Measurements from ENCODE around the gene STX4. TPM values are rescaled to one million over a fixed set of nuclear protein-coding genes. Genes with fewer than 3 reads are reported as not detected.

STX4 gene
- total and polyA plus RNA-seq, 9 of the 15 experiments (the other 6 are each of a cell fraction or from before 2014, with no cell fraction given): 3.2 to 48.0 (median 21.5) TPM

- WGBS (ENCODE audit: insufficient coverage, low coverage, missing lambda C conversion rate): 96% methylated on average over 48 of the region's 56 CpGs
- ChIA-PET POLR2A (interaction anchor here (1.3 to 1.7 kb wide), 3 partner anchors 9 to 116 kb away, joined by 3 to 10 read pairs (median 5); partner anchors contain the start of gene FUS), CTCF (ENCODE audit: low intra/inter-chr PET ratio) (no interaction called here)
- Histone ChIP-seq H3K4me2 (ENCODE audit: insufficient read depth, low read length) (no peak overlapping the region), H3K4me3 (no peak overlapping the region), H3K9me3 (replicated peaks; ENCODE audit: control insufficient read depth, insufficient read depth, low read depth, low read length) (no peaks in the 10 kb centered on the region), H2AFZ (ENCODE audit: low read depth, low read length) (no peak overlapping the region), H3K4me1 (replicated peaks in 1 of 2; ENCODE audit: control insufficient read depth in 2 of 2, insufficient read depth in 2 of 2, low read length in 2 of 2) (peaks cover 0 to 19% of the 10 kb centered on the region in 2 experiments; a peak in 3 of 5 replicates), H3K27me3 (ENCODE audit: control insufficient read depth in 2 of 2, insufficient read depth in 2 of 2, low read length in 2 of 2) (no peaks in the 10 kb centered on the region), H4K20me1 (replicated peaks; ENCODE audit: control insufficient read depth, insufficient read depth, low read length) (no peaks in the 10 kb centered on the region), H3K9ac (ENCODE audit: insufficient read depth in 1 of 2, low read depth in 2 of 2, low read length in 2 of 2) (no peak overlapping the region), H3K9me1 (ENCODE audit: control insufficient read depth, insufficient read depth, low read length) (no peaks in the 10 kb centered on the region), H3K27ac (ENCODE audit: extremely low read depth, low read depth, low read length) (no peak overlapping the region), H3K36me3 (ENCODE audit: control insufficient read depth, insufficient read depth, low read length) (peaks cover 42% of the 10 kb centered on the region; the same call in 2 of the 3 replicates), H3K79me2 (ENCODE audit: control insufficient read depth, insufficient read depth, low read length) (peaks cover 31% of the 10 kb centered on the region)
- TF ChIP-seq POLR2G (IDR thresholded peaks at IDR 0.05; ENCODE audit: low read depth, low read length) (peak; percentile 14; the same call in 1 of the 2 replicates), ZBTB33 (CRISPR knock-in tag; IDR thresholded peaks at IDR 0.05) (peak; percentile 84), NR2C1 (IDR thresholded peaks at IDR 0.05) (no peak), NR2C1 (tag; IDR thresholded peaks at IDR 0.05) (no peak)
- no TSS peak for BruUV-seq (replicated peaks)
- ATAC-seq (no peak), DNase-seq (ENCODE audit: extremely low read depth in 1 of 4, low spot score in 3 of 4) (no peak), FAIRE-seq (no peak)
- intact Hi-C loops (cut with micrococcal nuclease): no loop called here
- in situ Hi-C loops (cut with MboI): no loop called here
Observed at GRCh38 chr16:31063843-31064611, 30.7 kb downstream of the STX4 start.

All from K562 (cell line).